Measurements from ENCODE around the gene MS4A8. TPM values are rescaled to one million over a fixed set of nuclear protein-coding genes. Genes with fewer than 3 reads are reported as not detected.

The MS4A8 gene
- total RNA-seq (not detected), total RNA-seq (0 to 0.09 (median 0) reads per million in 172 experiments)
- not detected for polyA plus RNA-seq (2013, experiment 1 of 2)
- 0.14 TPM for polyA plus RNA-seq (2013, experiment 2 of 2)

GRCh38 chr11:60699284-60699691 is at the start of gene MS4A8:
TSS of gene MS4A8 (plus strand) at chr11:60699612. CDS start at chr11:60700861, 1,249 bp downstream.
- DNase-seq (no peak), ATAC-seq (ENCODE audit: poor library complexity) (no peak)
- H3K36me3 Mint-ChIP-seq (ENCODE audit: low read depth) = no peaks in the 10 kb centered on the region
- intact Hi-C loops (cut with DNase I, micrococcal nuclease) = no loop called here
- H3K27me3 Mint-ChIP-seq = no peaks in the 10 kb centered on the region
- CTCF ChIA-PET = no interaction called here
- H3K27ac Mint-ChIP-seq = no peak within 1 kb of the TSS
- Histone ChIP-seq H3K4me1 (ENCODE audit: insufficient read depth, low read length) (no peaks in the 10 kb centered on the region), H3K27ac (ENCODE audit: low read depth in 1 of 2, low read length in 2 of 2) (no peak within 1 kb of the TSS), H3K9me3 (ENCODE audit: control insufficient read depth in 1 of 2, insufficient read depth in 1 of 2, low read length in 2 of 2) (no peaks in the 10 kb centered on the region), H3K36me3 (ENCODE audit: insufficient read depth, low read length) (no peaks in the 10 kb centered on the region), H3K4me3 (ENCODE audit: low read length) (no peak within 1 kb of the TSS), H3K27me3 (ENCODE audit: control insufficient read depth in 1 of 2, insufficient read depth in 2 of 2, low read length in 2 of 2) (no peaks in the 10 kb centered on the region)
- H3K9me3 Mint-ChIP-seq = no peaks in the 10 kb centered on the region
- no peak within 1 kb of the TSS for H3K4me3 Mint-ChIP-seq
- POLR2A ChIA-PET = no interaction called here
- no peaks in the 10 kb centered on the region for H3K4me1 Mint-ChIP-seq (ENCODE audit: low read depth)
- no peak for TF ChIP-seq CTCF (IDR thresholded peaks at IDR 0.05)

- no peak for ATAC-seq (ENCODE audit: poor library complexity)
- Histone ChIP-seq H3K27me3 (ENCODE audit: control insufficient read depth in 1 of 2, insufficient read depth in 2 of 2, low read length in 2 of 2) (peaks cover 0 to 5% of the 10 kb centered on the region in 2 experiments), H3K27ac (ENCODE audit: low read depth in 1 of 2, low read length in 2 of 2) (no peak overlapping the region), H3K4me1 (ENCODE audit: insufficient read depth, low read length) (no peaks in the 10 kb centered on the region), H3K36me3 (ENCODE audit: insufficient read depth, low read length) (no peaks in the 10 kb centered on the region), H3K9me3 (ENCODE audit: control insufficient read depth in 1 of 2, insufficient read depth in 1 of 2, low read length in 2 of 2) (no peaks in the 10 kb centered on the region), H3K4me3 (ENCODE audit: low read length) (no peak overlapping the region)
- no peaks in the 10 kb centered on the region for H3K9me3 Mint-ChIP-seq
- no peak overlapping the region for H3K4me3 Mint-ChIP-seq
- peaks cover 17% of the 10 kb centered on the region for H3K27me3 Mint-ChIP-seq
- TF ChIP-seq CTCF (IDR thresholded peaks at IDR 0.05) = no peak
- intact Hi-C loops (cut with DNase I, micrococcal nuclease) = no loop called here
- ChIA-PET CTCF (no interaction called here), POLR2A (no interaction called here)
- H3K27ac Mint-ChIP-seq = no peak overlapping the region
- no peaks in the 10 kb centered on the region for H3K36me3 Mint-ChIP-seq (ENCODE audit: low read depth)
- H3K4me1 Mint-ChIP-seq (ENCODE audit: low read depth) = no peaks in the 10 kb centered on the region
- DNase-seq = no peak
Observed at GRCh38 chr11:60657888-60658287, 41.5 kb upstream of the MS4A8 start.

GRCh38 chr11:60658409-60658808 is 41.0 kb upstream of the MS4A8 start:
- H3K27ac Mint-ChIP-seq = no peak overlapping the region
- no peak overlapping the region for H3K4me3 Mint-ChIP-seq
- Histone ChIP-seq H3K27me3 (ENCODE audit: control insufficient read depth in 1 of 2, insufficient read depth in 2 of 2, low read length in 2 of 2) (peaks cover 0 to 5% of the 10 kb centered on the region in 2 experiments), H3K27ac (ENCODE audit: low read depth in 1 of 2, low read length in 2 of 2) (no peak overlapping the region), H3K36me3 (ENCODE audit: insufficient read depth, low read length) (no peaks in the 10 kb centered on the region), H3K4me1 (ENCODE audit: insufficient read depth, low read length) (no peaks in the 10 kb centered on the region), H3K4me3 (ENCODE audit: low read length) (no peak overlapping the region), H3K9me3 (ENCODE audit: control insufficient read depth in 1 of 2, insufficient read depth in 1 of 2, low read length in 2 of 2) (no peaks in the 10 kb centered on the region)
- CTCF ChIA-PET = no interaction called here
- ATAC-seq (ENCODE audit: poor library complexity) (no peak), DNase-seq (no peak)
- TF ChIP-seq CTCF (IDR thresholded peaks at IDR 0.05) = no peak
- POLR2A ChIA-PET = no interaction called here
- no peaks in the 10 kb centered on the region for H3K4me1 Mint-ChIP-seq (ENCODE audit: low read depth)
- peaks cover 19% of the 10 kb centered on the region for H3K27me3 Mint-ChIP-seq
- no peaks in the 10 kb centered on the region for H3K36me3 Mint-ChIP-seq (ENCODE audit: low read depth)
- no peaks in the 10 kb centered on the region for H3K9me3 Mint-ChIP-seq
- intact Hi-C loops (cut with DNase I, micrococcal nuclease) = no loop called here
